ENCODE results near the gene RHOU.
"Not testable (repeated sequence)": the region's sequence is repeated elsewhere in the genome, so short reads cannot be mapped to it uniquely, and the experiment has no call there.

Gene RHOU

GRCh38 chr1:228758447-228758846 is 23.2 kb downstream of the RHOU start:
- H3K9me3 ChIP-seq (ENCODE audit: control insufficient read depth, insufficient read depth, low read depth, low read length), result 0 out of 2 replicates have a peak, but pooled peaks cover 4% of the 10 kb centered on the region
- H3K36me3 ChIP-seq (ENCODE audit: control insufficient read depth, insufficient read depth, low read length), result no peaks in the 10 kb centered on the region
- H3K27me3 ChIP-seq (ENCODE audit: control insufficient read depth, insufficient read depth, low read length), result peaks cover 17% of the 10 kb centered on the region
- no peak overlapping the region for H3K27ac ChIP-seq (ENCODE audit: low read depth, low read length)
- H3K4me1 ChIP-seq (ENCODE audit: control insufficient read depth, insufficient read depth, low read length), result peaks cover 5% of the 10 kb centered on the region; the same call in 1 of the 2 replicates
- H3K9ac ChIP-seq (ENCODE audit: low read length), result no peak overlapping the region
- H3K4me3 ChIP-seq (ENCODE audit: low read depth, low read length), result no peak overlapping the region

DNA sequence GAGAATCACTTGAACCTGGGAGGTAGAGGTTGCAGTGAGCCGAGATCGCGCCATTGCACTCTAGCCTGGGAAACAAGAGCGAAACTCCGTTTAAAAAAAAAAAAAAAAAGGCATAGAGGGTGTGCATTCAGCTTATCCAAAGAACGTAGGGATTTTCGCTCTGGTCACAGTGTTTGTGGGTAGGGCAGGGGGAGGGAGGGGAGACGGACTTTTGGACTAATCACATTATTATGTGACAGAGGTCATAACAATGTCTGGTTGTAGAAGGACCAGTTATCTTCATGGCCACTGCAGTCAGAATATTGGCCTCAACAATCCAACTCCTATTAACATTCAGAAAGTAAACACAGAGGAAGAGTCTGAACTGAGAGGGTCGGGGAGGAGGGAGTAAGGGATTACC is 25.7 kb downstream of the RHOU start:
- Histone ChIP-seq H3K36me3 (ENCODE audit: control insufficient read depth, insufficient read depth, low read length) (no peaks in the 10 kb centered on the region), H3K4me1 (ENCODE audit: control insufficient read depth, insufficient read depth, low read length) (peaks cover 3% of the 10 kb centered on the region; the same call in 1 of the 2 replicates), H3K9ac (ENCODE audit: low read length) (no peak overlapping the region), H3K27ac (ENCODE audit: low read depth, low read length) (no peak overlapping the region), H3K4me3 (ENCODE audit: low read depth, low read length) (no peak overlapping the region), H3K27me3 (ENCODE audit: control insufficient read depth, insufficient read depth, low read length) (peaks cover 9% of the 10 kb centered on the region), H3K9me3 (ENCODE audit: control insufficient read depth, insufficient read depth, low read depth, low read length) (0 out of 2 replicates have a peak, but pooled peaks cover 4% of the 10 kb centered on the region)

- Histone ChIP-seq H3K9me3 (ENCODE audit: control insufficient read depth, insufficient read depth, low read depth, low read length) (no peaks in the 10 kb centered on the region), H3K4me3 (ENCODE audit: low read depth, low read length) (no peak overlapping the region), H3K9ac (ENCODE audit: low read length) (no peak overlapping the region), H3K36me3 (ENCODE audit: control insufficient read depth, insufficient read depth, low read length) (no peaks in the 10 kb centered on the region), H3K27me3 (ENCODE audit: control insufficient read depth, insufficient read depth, low read length) (peaks cover 13% of the 10 kb centered on the region), H3K4me1 (ENCODE audit: control insufficient read depth, insufficient read depth, low read length) (peaks cover 3% of the 10 kb centered on the region; the same call in 1 of the 2 replicates), H3K27ac (ENCODE audit: low read depth, low read length) (no peak overlapping the region)
Observed at GRCh38 chr1:228763561-228763960, 28.3 kb downstream of the RHOU start.

DNA sequence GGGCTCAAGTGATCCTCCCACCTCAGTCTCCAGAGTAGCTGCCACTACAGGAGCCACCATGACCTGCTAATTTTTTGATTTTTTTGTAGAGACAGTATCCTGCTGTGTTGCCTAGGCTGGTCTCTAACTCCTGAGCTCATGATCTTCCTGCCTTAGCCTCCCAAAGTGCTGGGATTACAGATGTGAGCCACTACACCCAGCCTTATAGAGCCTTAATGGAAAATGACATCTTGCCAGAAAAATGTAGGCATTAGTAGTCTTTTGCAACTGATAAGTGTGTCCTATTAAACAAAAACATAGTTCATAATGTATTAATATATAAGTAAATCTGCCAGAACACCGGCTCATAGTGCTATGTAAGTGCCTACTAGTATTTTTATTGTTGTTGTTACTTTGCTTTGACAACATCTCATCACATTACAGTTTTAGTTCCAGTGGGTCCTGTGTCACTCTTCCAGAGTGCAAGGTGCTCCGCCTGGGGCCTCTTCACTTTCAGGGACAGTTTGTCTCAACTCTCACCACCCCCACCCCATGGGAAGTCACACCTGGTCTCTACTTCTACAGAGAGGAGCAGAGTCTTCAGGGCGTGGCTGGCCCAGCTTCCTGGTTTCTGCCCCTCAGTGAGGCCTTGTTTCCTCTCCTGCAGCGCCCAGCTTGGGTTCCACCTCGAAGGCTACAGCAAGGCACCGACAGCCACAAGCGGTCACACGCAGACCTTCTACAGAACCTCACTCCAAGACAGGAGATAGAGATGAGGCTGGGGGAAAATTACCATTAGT is 30.1 kb downstream of the RHOU start:
- H3K27me3 ChIP-seq (ENCODE audit: control insufficient read depth, insufficient read depth, low read length), result peaks cover 12% of the 10 kb centered on the region
- peaks cover 3% of the 10 kb centered on the region; the same call in 1 of the 2 replicates for H3K4me1 ChIP-seq (ENCODE audit: control insufficient read depth, insufficient read depth, low read length)
- H3K27ac ChIP-seq (ENCODE audit: low read depth, low read length), result no peak overlapping the region
- H3K9me3 ChIP-seq (ENCODE audit: control insufficient read depth, insufficient read depth, low read depth, low read length), result no peaks in the 10 kb centered on the region
- H3K9ac ChIP-seq (ENCODE audit: low read length), result no peak overlapping the region
- no peaks in the 10 kb centered on the region for H3K36me3 ChIP-seq (ENCODE audit: control insufficient read depth, insufficient read depth, low read length)
- H3K4me3 ChIP-seq (ENCODE audit: low read depth, low read length), result no peak overlapping the region

DNA sequence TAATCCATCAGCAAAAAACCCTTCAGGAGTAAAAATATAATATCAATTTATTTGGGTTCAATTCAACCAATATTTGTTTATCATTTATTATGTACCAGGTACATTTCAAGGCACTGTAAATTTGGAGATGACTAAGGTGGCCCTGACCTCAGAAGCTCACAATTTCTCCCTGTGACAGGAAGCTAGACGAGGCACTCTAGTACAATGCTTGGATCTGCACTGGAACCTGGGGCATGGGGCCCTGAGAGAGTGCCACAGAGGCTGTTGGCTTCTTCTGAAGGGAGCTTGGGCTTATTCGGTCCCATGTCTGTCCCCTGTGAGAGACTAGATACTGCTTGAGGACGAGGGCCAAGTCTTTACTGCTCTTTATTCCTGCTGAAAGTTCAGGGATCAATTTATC is 31.5 kb downstream of the RHOU start:
- H3K27ac ChIP-seq (ENCODE audit: low read depth, low read length), result no peak overlapping the region
- H3K9me3 ChIP-seq (ENCODE audit: control insufficient read depth, insufficient read depth, low read depth, low read length), result no peaks in the 10 kb centered on the region
- no peak overlapping the region for H3K4me3 ChIP-seq (ENCODE audit: low read depth, low read length)
- H3K36me3 ChIP-seq (ENCODE audit: control insufficient read depth, insufficient read depth, low read length), result no peaks in the 10 kb centered on the region
- peaks cover 3% of the 10 kb centered on the region; the same call in 1 of the 2 replicates for H3K4me1 ChIP-seq (ENCODE audit: control insufficient read depth, insufficient read depth, low read length)
- H3K9ac ChIP-seq (ENCODE audit: low read length), result no peak overlapping the region
- H3K27me3 ChIP-seq (ENCODE audit: control insufficient read depth, insufficient read depth, low read length), result peaks cover 12% of the 10 kb centered on the region

DNA sequence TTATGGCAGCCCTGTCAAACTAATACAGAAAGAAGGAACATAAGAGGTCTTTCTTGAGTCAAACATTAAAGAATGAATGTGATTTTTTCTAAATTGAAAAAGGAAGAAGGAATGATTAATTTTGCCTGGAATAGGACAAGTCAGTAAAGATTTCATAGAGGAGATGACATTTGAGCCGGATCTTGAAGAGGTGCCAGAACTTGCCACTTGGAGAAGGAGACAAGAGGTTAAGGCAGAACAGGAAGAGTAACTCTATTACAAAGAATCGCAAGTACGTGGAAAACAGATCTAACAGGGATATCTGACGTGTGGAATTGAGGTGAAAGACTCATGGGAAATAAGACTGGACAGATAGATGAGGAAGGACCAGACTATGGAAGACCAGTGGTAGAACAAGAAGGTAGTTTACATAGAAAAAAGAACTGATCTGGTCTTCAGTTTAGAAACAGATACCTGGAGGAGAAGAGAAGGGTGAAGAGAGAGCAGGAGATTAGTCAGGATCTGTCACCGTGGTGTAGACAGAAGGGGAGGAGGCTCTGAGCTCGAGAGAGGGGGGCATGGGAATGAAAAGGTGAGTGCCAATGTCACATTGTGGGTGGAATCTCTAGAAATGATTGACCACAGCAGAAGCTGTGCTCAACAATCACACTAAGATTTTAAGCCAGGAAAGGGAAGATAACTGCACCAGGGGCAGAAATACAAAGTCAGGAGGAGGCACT is 32.5 kb downstream of the RHOU start:
- H3K4me3 ChIP-seq (ENCODE audit: low read depth, low read length), result no peak overlapping the region
- no peaks in the 10 kb centered on the region for H3K36me3 ChIP-seq (ENCODE audit: control insufficient read depth, insufficient read depth, low read length)
- no peak overlapping the region for H3K27ac ChIP-seq (ENCODE audit: low read depth, low read length)
- H3K9ac ChIP-seq (ENCODE audit: low read length), result no peak overlapping the region
- peaks cover 3% of the 10 kb centered on the region; the same call in 1 of the 2 replicates for H3K4me1 ChIP-seq (ENCODE audit: control insufficient read depth, insufficient read depth, low read length)
- H3K27me3 ChIP-seq (ENCODE audit: control insufficient read depth, insufficient read depth, low read length), result peaks cover 8% of the 10 kb centered on the region; the same call in 1 of the 2 replicates
- H3K9me3 ChIP-seq (ENCODE audit: control insufficient read depth, insufficient read depth, low read depth, low read length), result no peaks in the 10 kb centered on the region

- H3K4me1 ChIP-seq (ENCODE audit: control insufficient read depth, insufficient read depth, low read length), result peaks cover 3% of the 10 kb centered on the region; the same call in 1 of the 2 replicates
- H3K9ac ChIP-seq (ENCODE audit: low read length), result no peak overlapping the region
- H3K36me3 ChIP-seq (ENCODE audit: control insufficient read depth, insufficient read depth, low read length), result no peaks in the 10 kb centered on the region
- H3K27me3 ChIP-seq (ENCODE audit: control insufficient read depth, insufficient read depth, low read length), result peaks cover 8% of the 10 kb centered on the region; the same call in 1 of the 2 replicates
- no peaks in the 10 kb centered on the region for H3K9me3 ChIP-seq (ENCODE audit: control insufficient read depth, insufficient read depth, low read depth, low read length)
- no peak overlapping the region for H3K27ac ChIP-seq (ENCODE audit: low read depth, low read length)
- H3K4me3 ChIP-seq (ENCODE audit: low read depth, low read length), result no peak overlapping the region
Observed at GRCh38 chr1:228768355-228769000, 33.2 kb downstream of the RHOU start.

DNA sequence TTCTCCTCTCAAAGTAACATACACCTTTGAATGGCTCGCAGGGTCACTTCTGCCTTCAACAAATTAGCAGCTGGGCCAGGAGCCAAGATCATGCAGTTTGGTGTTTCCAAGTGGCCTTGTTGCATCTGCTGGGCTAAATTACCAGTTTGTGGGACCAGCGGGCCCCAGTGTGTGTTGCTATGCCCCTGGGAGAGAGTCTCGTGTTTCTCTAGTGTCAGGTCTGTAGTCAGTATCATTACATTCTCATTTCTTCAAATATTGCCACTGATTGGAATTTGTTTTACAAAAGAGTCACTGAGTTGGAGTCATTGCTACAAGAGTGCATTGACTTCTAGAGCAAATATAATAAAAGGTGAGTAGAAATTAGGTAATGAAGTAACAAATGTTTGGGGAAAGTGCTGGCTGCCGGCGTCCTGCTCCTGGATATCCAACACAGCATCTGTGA is 35.5 kb downstream of the RHOU start:
- Histone ChIP-seq H3K27ac (ENCODE audit: low read depth, low read length) (no peak overlapping the region), H3K4me1 (ENCODE audit: control insufficient read depth, insufficient read depth, low read length) (peaks cover under 1% of the 10 kb centered on the region; the same call in 1 of the 2 replicates), H3K9me3 (ENCODE audit: control insufficient read depth, insufficient read depth, low read depth, low read length) (no peaks in the 10 kb centered on the region), H3K36me3 (ENCODE audit: control insufficient read depth, insufficient read depth, low read length) (no peaks in the 10 kb centered on the region), H3K4me3 (ENCODE audit: low read depth, low read length) (no peak overlapping the region), H3K27me3 (ENCODE audit: control insufficient read depth, insufficient read depth, low read length) (peaks cover 8% of the 10 kb centered on the region; the same call in 1 of the 2 replicates), H3K9ac (ENCODE audit: low read length) (no peak overlapping the region)

GRCh38 chr1:228772516-228773212 is 37.4 kb downstream of the RHOU start:
- no peak overlapping the region for H3K27ac ChIP-seq (ENCODE audit: low read depth, low read length)
- no peak overlapping the region for H3K4me3 ChIP-seq (ENCODE audit: low read depth, low read length)

DNA sequence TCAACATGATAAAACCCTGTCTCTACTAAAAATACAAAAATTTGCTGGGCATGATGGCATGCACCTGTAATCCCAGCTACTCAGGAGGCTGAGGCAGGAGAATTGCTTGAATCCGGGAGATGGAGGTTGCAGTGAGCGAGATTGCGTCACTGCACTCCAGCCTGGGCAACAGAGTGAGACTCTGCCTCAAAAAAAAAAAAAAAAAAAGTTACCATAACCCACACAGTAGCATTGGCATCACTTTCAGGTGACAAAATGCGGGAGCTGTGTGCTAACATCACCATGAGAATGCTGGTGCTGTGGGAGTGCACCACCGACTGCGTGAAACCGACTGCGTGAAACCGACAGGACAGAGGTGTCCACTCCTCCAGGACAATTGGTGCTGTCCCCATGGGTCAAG is 40.7 kb downstream of the RHOU start:
- H3K4me3 ChIP-seq (ENCODE audit: low read depth, low read length); H3K9me3 ChIP-seq (ENCODE audit: control insufficient read depth, insufficient read depth, low read depth, low read length); H3K27me3 ChIP-seq (ENCODE audit: control insufficient read depth, insufficient read depth, low read length); H3K4me1 ChIP-seq (ENCODE audit: control insufficient read depth, insufficient read depth, low read length); H3K9ac ChIP-seq (ENCODE audit: low read length); H3K27ac ChIP-seq (ENCODE audit: low read depth, low read length); H3K36me3 ChIP-seq (ENCODE audit: control insufficient read depth, insufficient read depth, low read length): not testable (repeated sequence)

More at GRCh38 chr1:228772516-228773212, 37.4 kb downstream of the RHOU start:
- H3K27me3 ChIP-seq (ENCODE audit: control insufficient read depth, insufficient read depth, low read length), result no peaks in the 10 kb centered on the region
- H3K9ac ChIP-seq (ENCODE audit: low read length), result no peak overlapping the region
- H3K4me1 ChIP-seq (ENCODE audit: control insufficient read depth, insufficient read depth, low read length), result no peaks in the 10 kb centered on the region
- no peaks in the 10 kb centered on the region for H3K9me3 ChIP-seq (ENCODE audit: control insufficient read depth, insufficient read depth, low read depth, low read length)
- no peaks in the 10 kb centered on the region for H3K36me3 ChIP-seq (ENCODE audit: control insufficient read depth, insufficient read depth, low read length)

Measured in HUES6 (cell line).